Activated CD8-positive, alpha-beta T cell treated with anti-CD3 and anti-CD28 coated beads for 36 hours (primary cell): Measurements from ENCODE around the gene AKAP13. TPM values are rescaled to one million over a fixed set of nuclear protein-coding genes. Genes with fewer than 3 reads are reported as not detected.

Source experiments
- ATAC-seq: fragments of 200-7000 bp; cut with Tn5 transposase; one replicate; pipeline ENCODE4 v1.10.0; 2021; ENCODE audit warnings: mild to moderate bottlenecking, moderate library complexity
- CTCF ChIA-PET: fragments of 350-600 bp; sonication (Branson Sonifier 250); formaldehyde crosslinking; loops from one replicate; lab custom pipeline; 2021; ENCODE audit warnings: antibody characterized with exemption; lab: Charles Lee
- POLR2A ChIA-PET: fragments of 350-600 bp; sonication (Branson Sonifier 250); formaldehyde crosslinking; loops from one replicate; lab custom pipeline; 2021; ENCODE audit warnings: antibody characterized with exemption; lab: Charles Lee
- DNase-seq: peaks from one replicate; pipeline ENCODE4 v3.0.0-alpha.2; 2020
- H3K27ac Mint-ChIP-seq: one replicate; pipeline ENCODE4 v1.8.0; 2021; ENCODE audit warnings: mild to moderate bottlenecking, mixed read lengths
- H3K27me3 Mint-ChIP-seq: one replicate; pipeline ENCODE4 v1.8.0; 2021; ENCODE audit warnings: mixed read lengths
- H3K36me3 Mint-ChIP-seq: one replicate; pipeline ENCODE4 v1.8.0; 2021; ENCODE audit warnings: low read depth, mixed read lengths
- H3K4me1 Mint-ChIP-seq: one replicate; pipeline ENCODE4 v1.8.0; 2021; ENCODE audit warnings: low read depth, mixed read lengths
- H3K4me3 Mint-ChIP-seq: one replicate; pipeline ENCODE4 v1.8.0; 2021; ENCODE audit warnings: mild to moderate bottlenecking, moderate library complexity, mixed read lengths
- H3K9me3 Mint-ChIP-seq: one replicate; pipeline ENCODE4 v1.8.0; 2021; ENCODE audit warnings: mixed read lengths
- intact Hi-C: fragments of 100-400 bp; cut with micrococcal nuclease; formaldehyde crosslinking; loops from one replicate; pipeline ENCODE4 v1.10.0; 2022
- total RNA-seq, 2 experiments: library from RNA; stranded (reverse); gene quantifications; one replicate each; pipeline ENCODE4 v1.2.3, GENCODE V29; 2021
- TF ChIP-seq, protein P1 (sequence below): fragments of 200-600 bp; IDR thresholded peaks from one replicate; pipeline ENCODE4 v1.8.0; 2022; ENCODE audit warnings: antibody characterized with exemption, mild to moderate bottlenecking

The AKAP13 gene
- total RNA-seq, 2 experiments from 2014 or later, result 79.1 to 79.5 TPM

DNA sequence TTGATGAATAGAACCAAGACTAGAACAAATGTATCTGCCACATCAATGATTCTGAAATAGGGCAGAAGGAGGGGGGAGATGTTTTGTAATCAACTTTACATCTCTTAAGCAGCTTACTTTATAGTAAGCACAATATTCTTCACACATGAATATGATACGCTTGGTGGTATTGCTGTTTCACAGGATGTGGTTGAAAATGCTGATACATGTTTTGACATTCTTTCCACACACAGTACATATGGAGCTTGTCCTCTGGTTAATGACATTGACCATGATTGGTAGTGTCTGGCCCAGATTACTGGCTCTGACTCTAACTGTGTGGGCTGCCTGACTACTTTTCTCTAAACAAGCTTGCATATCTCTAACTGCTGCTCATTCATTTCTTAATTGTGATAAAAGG lies 245.5 kb downstream of the AKAP13 start:
- H3K4me3 Mint-ChIP-seq, result peak overlapping the region; percentile 16
- POLR2A ChIA-PET, result interaction anchor here (1.0 to 1.8 kb wide), 5 partner anchors 9 to 66 kb away, joined by 3 to 9 read pairs (median 3); no protein-coding TSS in a partner anchor
- TF ChIP-seq, protein P1, sequence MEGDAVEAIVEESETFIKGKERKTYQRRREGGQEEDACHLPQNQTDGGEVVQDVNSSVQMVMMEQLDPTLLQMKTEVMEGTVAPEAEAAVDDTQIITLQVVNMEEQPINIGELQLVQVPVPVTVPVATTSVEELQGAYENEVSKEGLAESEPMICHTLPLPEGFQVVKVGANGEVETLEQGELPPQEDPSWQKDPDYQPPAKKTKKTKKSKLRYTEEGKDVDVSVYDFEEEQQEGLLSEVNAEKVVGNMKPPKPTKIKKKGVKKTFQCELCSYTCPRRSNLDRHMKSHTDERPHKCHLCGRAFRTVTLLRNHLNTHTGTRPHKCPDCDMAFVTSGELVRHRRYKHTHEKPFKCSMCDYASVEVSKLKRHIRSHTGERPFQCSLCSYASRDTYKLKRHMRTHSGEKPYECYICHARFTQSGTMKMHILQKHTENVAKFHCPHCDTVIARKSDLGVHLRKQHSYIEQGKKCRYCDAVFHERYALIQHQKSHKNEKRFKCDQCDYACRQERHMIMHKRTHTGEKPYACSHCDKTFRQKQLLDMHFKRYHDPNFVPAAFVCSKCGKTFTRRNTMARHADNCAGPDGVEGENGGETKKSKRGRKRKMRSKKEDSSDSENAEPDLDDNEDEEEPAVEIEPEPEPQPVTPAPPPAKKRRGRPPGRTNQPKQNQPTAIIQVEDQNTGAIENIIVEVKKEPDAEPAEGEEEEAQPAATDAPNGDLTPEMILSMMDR, result no peak
- peak overlapping the region; percentile 85 for H3K27ac Mint-ChIP-seq
- H3K27me3 Mint-ChIP-seq, result no peaks in the 10 kb centered on the region
- intact Hi-C loops, result loop anchor here (1.0 kb wide), 2 partner anchors 20 to 42 kb away; no protein-coding TSS in a partner anchor
- ATAC-seq, result peak; percentile 90
- peak; percentile 64 for DNase-seq
- CTCF ChIA-PET, result interaction anchor here (0.9 to 1.2 kb wide), 2 partner anchors 42 to 84 kb away, joined by 3 to 4 read pairs; no protein-coding TSS in a partner anchor
- peaks cover 7% of the 10 kb centered on the region for H3K4me1 Mint-ChIP-seq
- H3K36me3 Mint-ChIP-seq, result peaks cover 39% of the 10 kb centered on the region
- no peaks in the 10 kb centered on the region for H3K9me3 Mint-ChIP-seq

DNA sequence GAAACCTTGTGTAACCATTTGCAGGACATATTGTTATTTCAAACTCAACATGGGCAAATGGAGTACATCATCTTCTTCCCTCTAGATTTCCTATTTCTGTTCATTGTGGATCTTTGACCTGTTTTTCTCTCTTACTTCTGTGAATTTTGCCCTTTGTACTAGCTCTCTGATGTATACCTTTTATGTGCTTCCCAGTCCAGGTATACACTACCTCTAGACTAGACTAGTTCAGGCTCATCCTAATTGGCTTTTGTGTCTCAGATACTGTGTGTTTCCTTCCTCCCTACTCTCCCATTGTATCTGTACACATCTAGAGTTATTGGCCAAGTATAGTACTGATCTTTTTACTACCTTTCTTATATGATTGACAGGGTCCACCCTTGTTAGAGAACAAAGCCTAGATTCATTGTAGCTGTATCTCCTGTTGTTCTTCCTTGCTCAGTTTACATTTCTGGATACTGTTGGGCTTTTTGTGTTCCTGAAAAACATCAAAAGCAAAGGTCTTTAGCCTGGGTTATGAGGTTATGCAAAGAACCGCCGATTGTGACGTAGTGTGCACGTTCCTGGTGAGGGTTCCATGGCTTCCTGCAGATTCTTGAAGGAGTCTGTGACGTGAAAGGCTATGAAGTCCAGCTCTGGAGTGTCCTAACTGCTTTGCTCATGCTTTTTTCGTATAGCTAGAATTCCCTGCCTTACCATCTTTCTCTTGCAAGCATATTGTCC lies 247.0 kb downstream of the AKAP13 start:
- POLR2A ChIA-PET, result interaction anchor here (0.8 to 1.6 kb wide), 2 partner anchors 35 to 77 kb away, joined by 3 read pairs; no protein-coding TSS in a partner anchor
- CTCF ChIA-PET, result interaction anchor here (1.0 kb wide), 1 partner anchor 18 kb away, joined by 3 read pairs; no protein-coding TSS in a partner anchor
- peaks cover 38% of the 10 kb centered on the region for H3K36me3 Mint-ChIP-seq
- no peak overlapping the region for H3K27ac Mint-ChIP-seq
- DNase-seq (no peak), ATAC-seq (no peak)
- H3K9me3 Mint-ChIP-seq, result no peaks in the 10 kb centered on the region
- no peaks in the 10 kb centered on the region for H3K27me3 Mint-ChIP-seq
- TF ChIP-seq, protein P1, result no peak
- intact Hi-C loops, result no loop called here
- H3K4me1 Mint-ChIP-seq, result peaks cover 7% of the 10 kb centered on the region
- H3K4me3 Mint-ChIP-seq, result no peak overlapping the region

DNA sequence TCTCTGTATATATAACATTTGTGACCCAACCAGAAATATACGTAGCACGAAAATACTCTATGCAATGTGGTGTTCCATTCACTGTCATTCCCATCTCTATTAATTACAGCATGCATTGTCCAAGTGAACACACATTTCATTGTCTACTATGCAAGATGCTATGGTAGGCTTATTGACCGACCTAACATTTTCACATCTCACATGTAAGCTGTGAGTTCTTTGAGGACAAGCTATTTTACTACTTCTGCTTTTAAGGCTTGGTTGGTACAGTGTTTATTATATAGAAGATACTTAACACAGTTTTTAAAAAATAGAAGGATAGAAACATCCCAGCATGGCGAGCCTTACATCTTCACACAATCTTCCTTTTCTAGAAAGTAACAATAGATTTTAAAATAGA lies 249.9 kb downstream of the AKAP13 start:
- H3K4me1 Mint-ChIP-seq, result peaks cover 15% of the 10 kb centered on the region
- intact Hi-C loops, result no loop called here
- TF ChIP-seq, protein P1, result no peak
- DNase-seq (no peak), ATAC-seq (no peak)
- ChIA-PET CTCF (interaction anchor here (1.1 kb wide), 1 partner anchor 9 kb away, joined by 3 read pairs; no protein-coding TSS in a partner anchor), POLR2A (no interaction called here)
- H3K4me3 Mint-ChIP-seq, result no peak overlapping the region
- H3K27ac Mint-ChIP-seq, result peak overlapping the region; percentile 25
- no peaks in the 10 kb centered on the region for H3K9me3 Mint-ChIP-seq
- peaks cover 21% of the 10 kb centered on the region for H3K36me3 Mint-ChIP-seq
- no peaks in the 10 kb centered on the region for H3K27me3 Mint-ChIP-seq

DNA sequence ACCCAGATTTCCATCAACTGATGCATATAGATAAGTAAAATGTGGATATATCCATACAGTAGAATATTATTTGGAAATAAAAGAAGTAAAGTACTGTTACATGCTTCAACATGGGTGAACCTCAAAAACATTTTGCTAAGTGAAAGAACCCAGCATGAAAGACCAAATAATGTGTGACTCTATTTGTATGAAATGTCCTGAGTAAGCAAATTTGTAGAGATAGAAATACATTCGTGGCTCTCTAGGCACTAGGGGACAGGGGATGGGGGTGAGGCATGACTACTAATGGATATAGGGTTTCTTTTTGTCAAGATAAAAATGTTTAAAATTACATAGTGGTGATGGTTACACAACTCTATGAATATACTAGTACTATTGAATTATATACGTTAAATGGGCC lies 250.6 kb downstream of the AKAP13 start:
- CTCF ChIA-PET, result no interaction called here
- peaks cover 15% of the 10 kb centered on the region for H3K4me1 Mint-ChIP-seq
- no peak overlapping the region for H3K27ac Mint-ChIP-seq
- ATAC-seq (no peak), DNase-seq (no peak)
- TF ChIP-seq, protein P1, result no peak
- intact Hi-C loops, result no loop called here
- no peak overlapping the region for H3K4me3 Mint-ChIP-seq
- no peaks in the 10 kb centered on the region for H3K9me3 Mint-ChIP-seq
- H3K36me3 Mint-ChIP-seq, result peaks cover 15% of the 10 kb centered on the region
- H3K27me3 Mint-ChIP-seq, result no peaks in the 10 kb centered on the region
- POLR2A ChIA-PET, result no interaction called here

DNA sequence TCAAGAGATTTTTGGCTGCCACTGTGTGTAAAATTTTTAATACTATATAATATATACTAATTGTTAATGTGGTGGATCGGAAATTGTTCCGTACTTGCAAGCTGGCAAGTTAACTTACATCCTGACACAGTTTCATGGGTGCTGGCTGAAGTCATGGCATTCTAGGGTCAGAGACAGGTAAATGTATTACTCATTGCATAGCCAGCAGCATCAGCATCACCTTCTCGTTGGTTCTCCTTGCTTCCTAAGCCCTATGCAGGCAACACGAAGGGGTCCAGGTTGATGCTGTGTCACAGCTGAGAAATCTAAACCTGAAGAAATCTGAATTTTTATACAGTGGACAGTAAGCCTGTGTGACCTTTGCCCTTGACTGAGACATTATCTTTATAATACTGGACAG lies 251.6 kb downstream of the AKAP13 start:
- H3K27ac Mint-ChIP-seq, result no peak overlapping the region
- intact Hi-C loops, result no loop called here
- no peak overlapping the region for H3K4me3 Mint-ChIP-seq
- no peak for ATAC-seq
- DNase-seq, result no peak
- peaks cover 7% of the 10 kb centered on the region for H3K36me3 Mint-ChIP-seq
- POLR2A ChIA-PET, result no interaction called here
- no peaks in the 10 kb centered on the region for H3K27me3 Mint-ChIP-seq
- TF ChIP-seq, protein P1, result no peak
- no peaks in the 10 kb centered on the region for H3K9me3 Mint-ChIP-seq
- CTCF ChIA-PET, result no interaction called here
- H3K4me1 Mint-ChIP-seq, result peaks cover 22% of the 10 kb centered on the region
